DND-41 (cell line): Measurements from ENCODE around the gene SNX20.

ENCODE experiments used
- ATAC-seq: fragments of 200-7000 bp; cut with Tn5 transposase; 3 replicates; pipeline ENCODE4 v1.9.1; 2021; ENCODE audit warnings: low read depth; ENCODE audit not compliant: insufficient read depth
- DNase-seq: peaks from one replicate; pipeline ENCODE4 v3.0.0-alpha.2; 2020
- H2AFZ ChIP-seq: 2 replicates; pipeline ENCODE4 v1.6.0; 2012; ENCODE audit warnings: low read depth, low read length
- H3K27ac ChIP-seq: 2 replicates; pipeline ENCODE4 v1.5.1; 2012; ENCODE audit warnings: low read length, inconsistent platforms
- H3K27me3 ChIP-seq: fragments of 200-600 bp; sonication (generic); 2 replicates; pipeline ENCODE4 v1.6.0; 2012; ENCODE audit warnings: low read length, mild to moderate bottlenecking, inconsistent platforms; ENCODE audit not compliant: insufficient read depth, poor library complexity
- H3K36me3 ChIP-seq: 2 replicates; pipeline ENCODE4 v1.5.1; 2012; ENCODE audit warnings: low read length, inconsistent platforms; ENCODE audit not compliant: insufficient read depth
- H3K4me1 ChIP-seq: 2 replicates; pipeline ENCODE4 v1.5.1; 2012; ENCODE audit warnings: mild to moderate bottlenecking, low read length; ENCODE audit not compliant: insufficient read depth
- H3K4me2 ChIP-seq: 2 replicates; pipeline ENCODE4 v1.6.0; 2012; ENCODE audit warnings: mild to moderate bottlenecking, moderate library complexity, low read length, inconsistent platforms; ENCODE audit not compliant: insufficient read depth
- H3K4me3 ChIP-seq, 2 experiments: fragments of 200-600 bp in 1 of 2; shearing (Covaris generic) in 1 of 2; 2 replicates each; pipeline ENCODE4 v1.5.1; 2012 to 2016; ENCODE audit warnings: inconsistent platforms in 2 of 2, low read length in 2 of 2, mild to moderate bottlenecking in 2 of 2, low read depth in 1 of 2, moderate library complexity in 1 of 2
- H3K79me2 ChIP-seq: 2 replicates; pipeline ENCODE4 v1.6.0; 2012; ENCODE audit warnings: low read length, inconsistent platforms; ENCODE audit not compliant: insufficient read depth
- H3K9ac ChIP-seq: 2 replicates; pipeline ENCODE4 v1.6.0; 2012; ENCODE audit warnings: low read depth, mild to moderate bottlenecking, inconsistent platforms, low read length, moderate library complexity
- H3K9me3 ChIP-seq: 2 replicates; pipeline ENCODE4 v1.5.1; 2012; ENCODE audit warnings: low read length, moderate library complexity, mild to moderate bottlenecking, inconsistent platforms; ENCODE audit not compliant: insufficient read depth, severe bottlenecking
- H4K20me1 ChIP-seq: 2 replicates; pipeline ENCODE4 v1.6.0; 2012; ENCODE audit warnings: low read length; ENCODE audit not compliant: insufficient read depth
- CTCF ChIP-seq: IDR thresholded peaks from 2 replicates; pipeline ENCODE4 v1.5.1; 2012; ENCODE audit warnings: borderline replicate concordance, low read length, moderate library complexity, mild to moderate bottlenecking; ENCODE audit not compliant: poor library complexity, severe bottlenecking; ENCODE audit errors: extremely low read depth
- EZH2 ChIP-seq: IDR thresholded peaks from 3 replicates; pipeline ENCODE4 v1.6.1; 2012; ENCODE audit warnings: borderline replicate concordance, low read depth, mild to moderate bottlenecking, moderate library complexity, low read length, inconsistent platforms; ENCODE audit not compliant: severe bottlenecking

Gene SNX20

DNA sequence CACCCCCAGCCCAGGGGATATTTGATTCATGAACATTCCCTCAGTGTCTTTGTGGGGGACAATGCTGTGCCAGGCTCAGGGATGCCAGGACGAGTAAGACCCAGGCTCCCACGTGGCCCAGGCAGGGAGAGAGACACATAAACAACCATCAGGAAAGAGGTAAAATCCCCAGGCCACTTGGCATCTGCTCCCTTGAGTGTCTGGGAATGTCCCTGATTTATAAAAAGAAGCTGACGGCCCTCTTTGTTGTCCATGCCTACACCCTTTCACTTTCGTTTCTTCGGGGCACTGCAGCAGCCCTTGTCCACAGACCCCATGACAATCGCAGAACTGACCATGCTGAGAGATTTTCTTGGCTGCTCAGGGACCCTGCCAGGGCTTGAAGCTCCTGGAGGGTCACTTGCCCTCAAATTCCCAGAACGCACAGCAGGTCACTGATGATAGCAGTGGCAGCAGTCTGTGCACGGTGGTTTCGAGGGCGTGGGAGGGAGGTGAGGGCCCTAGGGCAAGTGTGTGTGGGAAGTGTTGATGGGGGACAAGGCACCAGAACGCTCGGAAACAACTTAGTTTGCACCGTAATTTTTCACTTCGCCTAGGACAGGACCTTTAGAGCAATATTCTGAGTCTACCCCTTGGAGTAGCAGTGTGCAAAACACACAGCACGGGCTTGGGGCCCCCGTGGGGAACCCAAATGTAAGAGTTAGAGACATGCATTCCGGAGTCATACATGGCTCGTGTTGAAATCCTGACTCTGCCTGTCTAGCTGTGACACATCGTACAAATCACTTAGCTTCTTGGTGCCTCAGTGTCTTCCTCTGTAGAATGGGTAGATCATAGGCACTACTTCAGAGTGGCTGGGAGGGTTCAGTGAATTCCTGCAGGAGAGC lies 17.0 kb upstream of the SNX20 start:
- no peak overlapping the region for H2AFZ ChIP-seq
- TF ChIP-seq CTCF: no peak
- TF ChIP-seq EZH2: no peak
- H3K9me3 ChIP-seq: no peaks in the 10 kb centered on the region
- H4K20me1 ChIP-seq: no peaks in the 10 kb centered on the region
- H3K27ac ChIP-seq: no peak overlapping the region
- H3K79me2 ChIP-seq: no peaks in the 10 kb centered on the region
- H3K4me1 ChIP-seq: no peaks in the 10 kb centered on the region
- H3K27me3 ChIP-seq: no peaks in the 10 kb centered on the region
- no peak overlapping the region for H3K4me3 ChIP-seq
- ATAC-seq (no peak), DNase-seq (no peak)
- H3K9ac ChIP-seq: no peak overlapping the region
- no peak overlapping the region for H3K4me2 ChIP-seq
- no peaks in the 10 kb centered on the region for H3K36me3 ChIP-seq

GRCh38 chr16:50697421-50697715 lies 16.3 kb upstream of the SNX20 start:
- H3K27me3 ChIP-seq: no peaks in the 10 kb centered on the region
- no peak overlapping the region for H3K4me2 ChIP-seq
- no peaks in the 10 kb centered on the region for H3K4me1 ChIP-seq

DNA sequence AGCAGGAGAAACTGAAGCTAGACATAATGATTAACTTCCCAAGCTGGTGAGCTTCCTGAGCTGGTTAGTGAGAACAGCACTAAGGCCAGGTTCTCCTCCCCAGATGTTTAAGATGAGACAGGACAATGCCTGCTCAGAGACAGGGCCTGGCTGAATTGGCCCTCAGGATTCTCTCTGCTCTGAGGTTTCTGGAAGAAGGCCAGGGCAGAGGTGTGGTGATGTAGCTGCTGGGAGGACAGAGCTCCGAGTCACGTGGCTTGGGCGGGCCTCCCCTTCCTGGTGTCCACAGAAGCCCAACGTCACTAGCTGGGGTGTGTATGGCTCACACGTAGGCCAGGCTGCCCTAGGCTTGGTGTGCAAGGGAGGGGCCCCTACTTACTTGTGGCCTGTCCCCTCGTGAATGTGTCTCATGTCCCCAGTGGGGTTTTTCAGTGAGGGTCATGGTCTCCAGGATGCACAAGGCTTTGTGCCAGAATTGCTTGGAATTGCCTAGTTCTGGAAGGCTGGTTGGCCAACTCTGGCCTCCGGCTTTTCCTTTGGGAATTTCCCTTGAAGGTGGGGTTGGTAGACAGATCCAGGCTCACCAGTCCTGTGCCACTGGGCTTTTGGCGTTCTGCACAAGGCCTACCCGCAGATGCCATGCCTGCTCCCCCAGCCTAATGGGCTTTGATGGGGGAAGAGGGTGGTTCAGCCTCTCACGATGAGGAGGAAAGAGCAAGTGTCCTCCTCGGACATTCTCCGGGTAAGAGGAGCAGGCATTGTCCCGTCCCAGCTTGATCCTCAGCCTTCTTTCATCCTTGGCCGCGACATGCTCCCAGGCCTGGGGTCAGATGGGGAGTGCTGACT lies 15.7 kb upstream of the SNX20 start:
- Histone ChIP-seq H3K27ac (no peak overlapping the region), H3K4me1 (no peaks in the 10 kb centered on the region), H3K27me3 (no peaks in the 10 kb centered on the region), H2AFZ (no peak overlapping the region), H3K4me3 (no peak overlapping the region), H3K79me2 (no peaks in the 10 kb centered on the region), H3K36me3 (no peaks in the 10 kb centered on the region), H3K9me3 (no peaks in the 10 kb centered on the region), H3K4me2 (no peak overlapping the region), H4K20me1 (no peaks in the 10 kb centered on the region), H3K9ac (no peak overlapping the region)
- no peak for ATAC-seq
- TF ChIP-seq EZH2 (no peak), CTCF (no peak)
- DNase-seq: no peak

More at GRCh38 chr16:50697421-50697715, 16.3 kb upstream of the SNX20 start:
- Histone ChIP-seq H2AFZ (no peak overlapping the region), H3K36me3 (no peaks in the 10 kb centered on the region), H3K9ac (no peak overlapping the region), H3K27ac (no peak overlapping the region), H3K9me3 (no peaks in the 10 kb centered on the region), H3K79me2 (no peaks in the 10 kb centered on the region), H3K4me3 (no peak overlapping the region), H4K20me1 (no peaks in the 10 kb centered on the region)
- no peak for TF ChIP-seq EZH2
- no peak for TF ChIP-seq CTCF
- ATAC-seq (no peak), DNase-seq (no peak)
